NCI-H2107 treated with DMSO at 0.1 percent for 48 hours (cell line): Measurements from ENCODE around the gene MEF2D.
A peak's percentile ranks its signal among the peaks of the same experiment; 100 is the strongest.

ENCODE experiments used
- DNase-seq: peaks from one replicate; lab custom pipeline; 2025; ENCODE audit not compliant: unreplicated experiment; lab: John Stamatoyannopoulos, UW

MEF2D gene

GRCh38 chr1:156502391-156502893 is 1.9 kb upstream of the MEF2D start:
- no peak for DNase-seq

- peak; percentile 82 for DNase-seq
Measured at GRCh38 chr1:156500793-156501506, 375 bp upstream of the MEF2D start.

- DNase-seq, result peak; percentile 44
Measured at GRCh38 chr1:156499842-156500542, 583 bp downstream of the MEF2D start.

DNA sequence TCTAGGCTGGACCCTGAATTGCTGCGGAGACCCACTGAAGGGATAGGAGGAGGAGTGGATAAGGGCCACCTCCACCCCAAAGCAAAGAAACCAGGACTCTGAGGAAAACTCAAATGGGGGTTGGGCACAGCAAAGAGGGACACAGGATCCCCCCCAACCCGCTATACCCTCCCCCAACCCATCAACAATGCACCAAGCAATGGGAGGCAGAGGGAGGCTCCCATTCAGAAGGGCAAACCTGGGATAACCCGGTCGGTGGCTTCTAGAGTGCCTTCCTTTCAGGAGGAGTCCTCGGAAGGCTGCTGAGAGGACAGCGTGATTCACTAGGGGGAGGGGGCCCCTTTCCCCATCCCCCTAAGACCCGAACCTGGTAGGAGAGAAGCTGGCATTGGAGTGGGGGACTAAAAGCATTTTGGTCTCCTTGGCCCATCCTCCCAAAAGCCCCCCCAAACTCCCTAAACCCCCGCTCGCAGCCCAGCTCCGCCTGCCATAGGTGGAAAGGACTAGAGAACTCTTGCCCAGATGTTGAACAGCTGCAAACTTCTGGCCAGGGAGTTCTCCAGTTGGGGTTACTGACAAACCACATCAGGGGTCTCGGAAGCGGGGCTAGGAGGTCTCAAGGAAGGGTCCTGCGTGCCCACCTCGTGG is 1.3 kb downstream of the MEF2D start:
- no peak for DNase-seq

DNA sequence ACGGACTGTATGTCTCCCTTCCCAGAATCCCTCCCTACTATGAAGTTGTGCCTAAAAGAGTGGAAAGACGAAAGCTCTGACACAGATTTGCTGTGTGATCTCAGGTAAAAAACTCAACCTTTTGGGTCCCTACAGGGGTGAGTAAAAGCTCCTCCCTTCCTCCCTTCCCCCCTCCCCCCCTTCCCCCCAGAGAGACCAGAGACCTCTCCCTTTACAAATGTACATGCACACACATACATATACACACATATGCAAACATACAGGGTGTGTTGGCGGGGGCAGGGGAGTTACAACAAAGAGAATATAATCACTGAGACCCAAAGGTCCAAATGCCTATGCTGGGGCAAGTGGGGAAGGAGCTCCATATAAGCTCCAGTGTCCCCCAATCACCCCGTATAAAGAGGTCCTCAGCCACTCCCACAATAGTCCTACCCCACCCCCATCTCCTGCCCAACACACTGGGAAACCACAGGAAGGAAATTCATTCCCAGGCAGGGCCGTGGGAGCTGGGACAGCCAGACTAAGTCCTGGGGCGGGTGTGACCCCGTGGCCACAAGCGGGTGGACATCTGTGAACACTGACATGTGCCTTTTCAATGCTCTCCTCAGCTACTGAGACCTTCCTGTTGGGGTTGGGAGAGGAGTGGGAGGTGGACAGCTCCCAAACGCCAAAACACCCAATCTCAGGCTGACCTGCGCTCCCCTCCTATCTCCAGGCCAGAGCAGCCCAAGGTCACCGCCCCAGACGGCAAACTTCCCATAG is 2.0 kb downstream of the MEF2D start:
- no peak for DNase-seq

DNA sequence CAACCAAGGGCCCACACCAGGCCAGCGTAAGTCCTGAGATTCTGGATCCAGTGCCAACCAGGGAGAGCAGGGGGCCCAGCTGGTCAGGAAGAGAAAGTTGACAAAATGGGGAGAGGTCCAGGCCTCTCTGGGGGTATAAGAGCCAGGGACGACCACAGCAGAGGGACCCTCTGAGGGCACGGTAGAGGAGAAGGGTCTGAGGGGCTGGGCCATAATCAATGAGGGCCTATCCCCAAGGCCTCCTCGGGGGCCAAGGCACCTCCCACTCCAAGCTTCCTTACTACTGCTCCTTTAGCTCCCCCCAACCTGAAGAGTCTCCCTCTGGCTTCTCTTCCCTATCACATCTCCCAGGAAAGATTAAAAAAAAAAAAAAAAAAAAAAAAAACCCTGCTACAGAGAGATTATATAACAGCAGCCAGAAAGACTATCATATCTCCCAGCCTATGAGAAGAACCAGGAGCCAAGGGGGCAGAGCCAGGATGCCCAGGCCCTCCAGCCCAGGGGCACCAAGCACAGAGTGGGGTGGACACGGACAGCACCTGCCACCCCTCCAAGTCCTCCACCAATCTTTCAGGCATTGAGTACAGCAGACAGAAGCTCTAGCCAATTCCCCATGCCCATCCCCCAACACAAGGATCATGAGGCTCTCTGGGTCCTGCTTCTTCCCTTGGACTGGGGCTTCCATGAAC is 2.7 kb downstream of the MEF2D start:
- no peak for DNase-seq

DNA sequence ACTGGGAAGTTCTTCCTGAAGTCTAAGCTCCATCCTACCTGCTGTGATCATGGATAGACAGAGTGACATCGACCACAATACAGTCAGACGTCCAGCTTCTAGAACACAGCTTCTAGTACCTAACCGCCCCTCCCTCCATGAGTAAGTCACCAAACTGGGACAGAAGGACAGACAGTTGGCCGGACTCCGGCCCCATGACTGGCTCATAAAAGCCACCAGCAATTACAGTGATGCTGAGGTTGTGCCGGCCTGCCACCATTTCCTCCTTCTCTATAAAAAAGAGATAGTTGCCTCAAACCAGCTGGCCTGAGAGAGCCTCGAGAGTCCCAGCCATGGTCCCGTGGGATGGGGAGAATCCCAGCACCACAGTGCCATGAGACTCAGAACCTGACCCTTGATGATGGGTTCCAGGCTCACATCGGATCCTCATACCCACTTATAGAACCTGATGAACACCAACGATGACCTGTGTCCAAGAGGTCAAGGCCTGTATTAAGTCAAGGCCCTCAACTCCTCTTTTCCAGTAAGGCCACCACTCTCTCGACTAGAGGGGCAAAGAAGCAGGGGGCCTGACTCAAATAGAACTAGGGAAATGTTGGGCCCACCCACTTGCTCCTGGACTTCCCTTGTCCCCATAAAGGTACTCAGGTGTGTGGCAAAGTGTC is 3.4 kb downstream of the MEF2D start:
- no peak for DNase-seq

- DNase-seq, result no peak
Measured at GRCh38 chr1:156496211-156496761, 4.3 kb downstream of the MEF2D start.

GRCh38 chr1:156495401-156496140 is 5.0 kb downstream of the MEF2D start:
- no peak for DNase-seq

DNA sequence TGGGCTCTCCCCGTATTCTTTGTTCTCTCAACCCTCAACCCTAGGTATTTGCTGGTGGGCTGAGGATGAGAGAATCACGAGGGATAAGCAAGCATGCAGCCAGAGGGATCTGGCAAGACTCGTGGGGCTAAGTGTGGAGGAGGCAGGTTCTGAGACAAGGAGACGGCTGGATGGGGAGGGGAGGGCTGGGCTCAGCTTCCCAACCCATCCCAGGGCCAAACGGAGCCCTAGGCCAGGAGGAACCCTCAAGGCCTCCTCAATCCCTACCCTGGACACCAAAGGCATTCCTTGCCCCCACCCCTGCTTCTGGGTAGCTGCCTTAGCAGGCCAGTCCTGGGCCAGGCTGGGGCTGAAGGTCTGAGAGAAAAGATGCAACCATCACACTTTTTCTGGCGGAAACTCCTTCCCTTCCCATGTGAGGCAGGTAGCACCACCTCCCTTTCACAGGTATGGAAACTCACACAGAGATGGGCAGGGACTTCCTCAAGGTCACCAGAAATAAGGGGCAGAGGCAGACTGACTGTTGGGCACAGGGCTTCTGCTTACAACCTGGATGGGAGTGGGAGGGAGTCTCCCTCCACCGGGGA is 6.2 kb downstream of the MEF2D start:
- DNase-seq, result no peak

- no peak for DNase-seq
Measured at GRCh38 chr1:156493742-156494141, 6.8 kb downstream of the MEF2D start.

- no peak for DNase-seq
Measured at GRCh38 chr1:156493154-156493631, 7.4 kb downstream of the MEF2D start.

DNA sequence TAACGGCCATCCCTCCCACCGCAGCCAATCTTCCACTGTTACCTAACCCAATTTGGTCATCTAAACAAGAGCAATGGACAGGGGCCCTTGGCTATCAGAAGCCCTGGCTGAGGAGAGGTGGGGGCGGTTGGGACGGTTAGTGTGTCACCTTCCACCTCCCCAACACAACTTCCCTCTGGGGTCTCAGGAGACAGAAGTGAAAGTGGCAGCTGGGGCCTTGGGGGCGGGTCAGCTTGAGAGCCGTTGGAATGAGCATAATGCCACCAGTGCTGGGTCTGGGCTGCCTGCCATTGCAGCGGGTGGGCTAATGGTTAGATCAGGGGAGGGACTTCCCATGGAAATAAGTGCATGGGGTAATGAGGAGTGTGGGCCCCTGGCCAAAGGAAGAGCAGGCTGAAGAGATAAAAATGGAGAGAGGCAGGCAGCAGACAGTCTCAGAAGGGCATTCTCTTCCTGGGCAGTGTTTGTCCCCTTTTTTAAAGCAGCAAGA is 7.9 kb downstream of the MEF2D start:
- no peak for DNase-seq

DNA sequence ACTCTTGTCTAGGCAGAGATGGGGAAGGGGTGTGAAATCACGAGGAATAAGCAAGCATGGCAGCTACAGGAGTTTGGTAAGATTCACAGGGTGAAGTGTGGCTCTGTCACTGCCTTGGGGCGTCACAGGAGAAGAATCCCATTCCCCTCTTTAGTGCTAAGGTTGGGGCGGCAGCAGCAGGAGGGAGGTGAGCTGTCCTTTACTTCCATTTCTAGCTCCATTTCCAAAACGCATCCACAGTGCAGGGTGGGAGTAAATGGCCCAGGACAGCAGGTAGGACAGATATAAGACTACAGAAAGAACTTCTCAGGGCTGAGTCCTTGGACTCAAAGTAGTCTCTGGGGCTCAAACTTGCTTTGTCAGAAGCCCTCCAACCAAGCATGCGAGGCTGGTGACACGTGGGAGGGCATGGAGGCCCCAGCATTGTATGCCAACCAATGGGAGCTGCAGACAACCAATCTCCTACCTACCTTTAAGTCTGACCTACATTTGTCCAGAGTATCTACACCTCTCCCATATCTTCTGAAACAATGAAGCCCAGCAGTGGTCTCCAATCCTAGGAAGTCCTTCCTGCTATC is 8.5 kb downstream of the MEF2D start:
- no peak for DNase-seq

DNA sequence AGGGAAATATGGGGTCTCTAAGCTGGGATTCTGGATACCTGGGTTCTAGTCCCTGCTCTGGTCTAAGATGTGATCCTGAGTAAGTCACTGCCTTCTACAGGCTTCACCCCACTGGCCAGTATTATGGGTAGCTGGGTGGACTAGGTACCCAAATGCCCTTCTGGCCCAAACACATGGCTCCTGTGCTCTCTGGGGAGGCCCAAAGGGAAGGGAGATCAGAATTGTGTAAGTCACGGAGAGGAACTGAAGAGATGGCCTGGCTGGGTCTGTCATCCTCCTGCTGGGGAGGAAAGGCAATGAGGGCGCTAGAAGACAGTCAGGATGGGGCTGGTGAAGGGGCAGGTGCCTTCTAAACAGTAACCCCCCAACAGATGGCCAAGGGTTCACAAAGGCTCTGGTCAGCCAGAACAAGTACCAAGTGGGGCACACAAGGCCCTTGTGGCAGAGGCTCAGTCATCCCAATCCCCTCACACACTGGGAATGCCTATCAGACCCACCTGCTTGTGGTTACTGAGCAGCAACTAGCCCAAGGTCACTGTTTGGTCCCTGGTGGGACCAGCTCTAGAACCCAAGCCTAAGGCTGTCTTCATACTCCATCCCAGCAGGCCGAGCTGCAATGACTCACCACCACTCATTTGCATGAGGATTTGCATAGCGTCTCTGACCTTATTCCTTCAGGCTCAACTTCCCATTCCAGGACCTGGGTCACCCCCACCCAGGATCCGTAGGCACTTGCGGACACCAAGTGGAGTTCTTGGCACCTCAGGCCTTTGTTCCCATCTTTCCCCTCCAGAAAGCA is 9.2 kb downstream of the MEF2D start:
- DNase-seq, result no peak

DNA sequence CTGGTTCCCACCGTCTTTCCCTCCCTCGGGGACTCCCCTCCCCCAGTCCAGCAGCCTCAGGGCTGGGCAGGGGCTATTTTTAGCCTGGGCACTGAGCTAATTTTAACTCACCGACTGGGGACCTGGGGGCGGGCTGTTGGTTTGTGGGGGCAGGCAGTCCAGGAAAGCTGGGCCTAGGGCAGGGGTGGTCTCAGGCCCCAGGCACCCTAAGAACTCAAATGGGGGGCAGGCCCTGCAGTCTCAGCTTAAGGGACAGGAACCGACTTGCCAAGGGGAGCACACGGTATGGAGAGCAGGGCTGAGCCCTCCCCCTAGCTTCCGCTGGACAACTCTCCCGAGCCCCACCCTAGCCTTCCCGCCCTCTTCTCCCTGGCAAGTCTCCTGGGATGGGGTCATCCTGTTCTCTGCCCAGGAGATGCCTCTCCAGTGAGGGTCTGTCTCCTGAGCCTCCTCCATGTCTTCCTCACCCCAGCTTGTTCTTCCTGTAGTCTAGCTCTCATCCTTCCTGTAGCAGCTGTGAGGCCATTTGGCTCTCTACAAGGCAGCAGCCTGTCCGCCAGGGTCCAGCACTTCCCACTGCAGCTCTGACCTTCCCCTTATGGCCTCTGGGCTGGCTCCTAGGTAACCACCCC is 10.1 kb downstream of the MEF2D start:
- DNase-seq, result no peak

DNA sequence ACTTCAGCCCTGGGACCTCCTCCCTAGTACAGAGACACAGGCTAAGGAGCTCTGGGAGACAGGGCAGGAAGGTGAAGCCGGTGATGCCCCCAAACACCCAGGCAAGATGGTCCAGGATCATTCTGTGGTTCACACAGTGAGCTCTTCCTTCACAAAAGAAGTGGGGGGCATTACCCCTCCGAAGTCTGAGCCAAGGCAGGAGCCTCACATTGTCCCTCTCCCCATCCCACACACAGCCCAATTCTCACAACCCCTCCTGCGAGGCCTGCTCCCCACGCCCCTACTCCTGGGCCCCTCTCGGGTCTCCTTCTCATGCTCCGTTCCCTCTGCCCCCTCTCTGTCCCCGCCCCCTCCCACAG is 10.7 kb downstream of the MEF2D start:
- no peak for DNase-seq
